HL-60/S4 treated with phorbol 12-myristate 13-acetate at 8.2 ng/mL for 4 days and 3 days (cell line): ENCODE measurements around the gene ADAMTS9.

Experiments used
- in situ Hi-C: fragments of 300-500 bp; cut with MboI; formaldehyde crosslinking; loops from 2 replicates; pipeline ENCODE4 v1.15.0; 2022; ENCODE audit warnings: low sequenced_read_pairs

The ADAMTS9 gene

DNA sequence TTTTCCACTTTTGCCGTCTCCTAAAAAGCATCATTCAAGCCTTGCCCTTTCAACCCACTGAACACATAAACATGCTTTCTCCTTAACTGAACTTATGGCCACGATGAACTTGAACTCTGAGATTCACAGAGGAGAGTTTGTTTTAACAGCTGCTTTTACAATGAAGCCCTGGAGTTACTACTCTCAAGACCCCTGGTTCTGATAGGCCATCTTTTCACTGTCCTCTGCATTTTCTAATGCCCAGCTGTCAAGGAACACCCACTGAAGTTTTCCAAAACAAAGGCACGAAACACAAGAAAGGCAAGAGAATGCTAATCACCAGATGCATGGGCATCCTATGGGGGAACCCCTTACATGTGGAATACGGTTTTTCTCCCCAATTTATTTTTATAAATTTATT is 100.8 kb downstream of the ADAMTS9 start:
- in situ Hi-C loops = no loop called here

DNA sequence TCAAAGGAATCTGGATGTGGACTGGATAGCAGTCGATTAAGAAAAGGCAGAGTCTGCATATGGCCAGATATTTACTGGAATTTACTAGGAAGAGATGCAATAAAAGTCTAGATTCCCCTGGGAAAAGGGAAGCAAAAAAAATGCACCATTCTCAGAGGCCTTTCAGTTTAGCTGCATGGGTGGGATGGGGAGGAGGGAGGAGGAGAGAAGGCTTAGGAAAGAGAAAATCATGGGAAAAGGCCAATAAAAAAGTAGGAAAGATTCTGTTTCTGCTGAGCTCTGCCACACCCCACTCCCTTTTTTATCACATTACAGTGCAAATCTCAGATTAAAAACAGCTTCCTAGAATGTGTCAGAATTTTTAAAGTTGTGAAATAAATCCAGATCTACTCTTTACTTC is 103.6 kb downstream of the ADAMTS9 start:
- in situ Hi-C loops = no loop called here

DNA sequence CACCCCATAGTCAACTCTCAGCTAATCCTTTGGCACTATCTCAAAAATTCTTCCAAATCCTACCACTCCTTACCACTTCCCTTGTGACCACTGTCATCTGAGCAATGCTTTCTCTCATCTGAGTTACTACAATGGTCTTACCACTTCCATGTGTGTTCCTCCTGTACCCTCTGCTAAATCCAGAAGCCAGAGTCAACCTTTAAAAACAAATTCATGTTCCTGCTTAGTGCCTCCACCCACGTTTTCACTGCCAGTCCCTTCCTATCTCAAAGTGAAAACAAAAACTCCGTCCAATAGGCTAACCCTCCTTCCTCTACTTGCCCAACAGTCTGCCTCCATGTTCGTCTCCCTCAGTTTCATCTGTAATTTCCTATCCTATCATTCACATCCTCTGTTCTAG is 109.0 kb downstream of the ADAMTS9 start:
- in situ Hi-C loops = no loop called here

DNA sequence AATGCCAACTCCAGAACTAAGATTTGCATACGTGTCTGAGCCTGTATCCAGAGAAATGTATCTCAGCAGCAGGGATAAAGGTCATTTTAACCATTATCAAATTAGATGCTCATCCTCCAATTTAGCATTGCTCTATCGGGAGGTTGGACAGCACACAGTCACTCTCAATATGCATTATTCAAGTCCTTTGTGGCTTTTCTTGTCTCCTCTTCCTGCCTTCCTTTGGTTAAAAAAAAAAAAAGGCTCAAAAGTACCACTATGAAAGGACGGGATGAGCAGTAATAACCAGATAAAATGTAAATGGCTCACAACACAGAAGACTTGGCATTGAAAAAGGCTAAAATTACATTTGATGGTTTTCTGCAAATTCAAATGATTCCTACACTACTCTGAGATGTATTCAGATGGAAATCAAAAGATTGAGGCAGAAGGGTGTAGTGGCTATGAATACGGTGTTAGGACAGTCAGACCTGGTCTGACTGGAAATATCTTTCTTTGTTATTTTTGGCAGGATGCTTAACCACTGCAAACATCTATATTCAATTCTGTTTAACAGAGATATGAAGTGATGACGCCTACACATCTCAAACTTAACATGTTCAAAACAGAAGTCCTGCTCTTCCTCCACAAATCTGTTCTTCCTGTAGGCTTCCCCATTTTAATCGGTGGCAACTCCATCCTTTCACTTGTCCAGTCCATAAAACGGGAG is 109.6 kb downstream of the ADAMTS9 start:
- in situ Hi-C loops = no loop called here

DNA sequence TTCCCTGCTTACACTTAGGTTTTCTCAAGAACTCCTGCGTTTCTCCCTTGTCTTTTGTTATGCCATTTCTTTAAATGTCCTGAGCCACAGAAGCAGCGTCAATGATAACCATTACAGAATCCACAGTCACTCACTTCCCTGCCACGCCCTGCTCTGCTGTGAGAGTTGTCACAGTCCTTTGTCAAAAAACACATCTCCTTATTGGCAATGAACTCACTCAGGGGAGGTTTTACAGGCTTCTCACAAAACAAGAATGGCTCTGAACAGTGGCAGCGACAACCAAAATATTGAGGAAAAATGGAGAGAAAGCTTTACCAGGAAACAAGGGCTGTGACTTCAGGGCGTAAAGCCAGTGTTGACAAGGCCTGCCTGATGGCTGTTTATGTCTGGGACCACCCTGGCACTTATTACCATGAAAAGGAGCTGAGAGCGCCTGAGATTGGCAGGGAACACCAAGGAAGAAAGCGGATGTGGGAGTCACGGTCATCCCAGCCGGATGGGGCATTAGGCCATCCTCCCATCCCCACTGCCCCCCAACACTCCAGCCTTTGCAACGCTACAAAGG is 111.5 kb downstream of the ADAMTS9 start:
- in situ Hi-C loops = no loop called here

DNA sequence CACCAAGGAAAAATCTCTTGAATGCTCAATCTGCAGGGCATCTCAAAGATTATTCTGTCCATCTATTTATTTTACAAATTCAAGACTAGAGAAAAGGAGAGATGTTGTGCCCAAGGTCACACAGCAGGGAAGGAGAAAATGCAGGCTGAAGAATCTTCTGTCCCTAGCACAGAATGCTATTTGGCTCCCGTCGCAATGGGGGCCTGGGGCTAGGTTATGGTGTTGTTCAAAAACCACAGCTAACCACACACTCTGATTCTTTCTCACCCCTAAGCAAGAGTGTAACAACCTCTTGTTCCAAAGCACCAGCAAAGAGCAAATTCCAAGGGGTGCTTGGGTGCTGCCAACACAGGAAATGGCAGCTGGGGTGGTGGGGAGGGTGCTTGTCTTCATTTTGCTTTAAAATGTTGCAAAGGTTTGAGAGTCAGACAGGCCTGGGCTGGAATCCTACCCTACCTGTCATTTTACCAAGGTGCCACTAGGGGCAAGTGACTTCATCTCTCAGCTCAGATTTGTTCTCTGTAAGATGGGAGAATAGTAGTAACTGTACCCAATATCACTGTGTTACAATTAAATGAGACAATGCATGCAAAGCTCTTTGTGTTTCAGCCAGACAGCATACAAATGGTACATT is 112.5 kb downstream of the ADAMTS9 start:
- in situ Hi-C loops = no loop called here

DNA sequence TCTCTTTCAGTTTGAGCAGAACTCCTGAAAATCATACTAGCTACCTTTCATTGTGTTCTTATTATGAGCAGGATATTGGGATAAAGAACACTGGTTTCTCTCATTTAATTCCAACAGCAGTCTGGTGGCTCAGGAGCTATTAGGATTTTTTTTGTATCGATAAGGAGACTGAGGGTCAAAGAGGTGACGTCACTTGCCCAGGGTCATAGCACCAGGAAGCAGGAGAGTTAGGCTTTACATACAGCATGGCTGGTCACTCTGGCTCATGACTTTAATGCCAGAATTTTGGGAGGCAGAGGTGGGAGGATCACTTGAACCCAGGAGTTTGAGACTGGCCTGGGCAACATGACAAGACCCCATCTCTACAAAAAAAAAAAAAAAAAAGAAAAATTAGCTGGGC is 113.6 kb downstream of the ADAMTS9 start:
- in situ Hi-C loops = no loop called here

DNA sequence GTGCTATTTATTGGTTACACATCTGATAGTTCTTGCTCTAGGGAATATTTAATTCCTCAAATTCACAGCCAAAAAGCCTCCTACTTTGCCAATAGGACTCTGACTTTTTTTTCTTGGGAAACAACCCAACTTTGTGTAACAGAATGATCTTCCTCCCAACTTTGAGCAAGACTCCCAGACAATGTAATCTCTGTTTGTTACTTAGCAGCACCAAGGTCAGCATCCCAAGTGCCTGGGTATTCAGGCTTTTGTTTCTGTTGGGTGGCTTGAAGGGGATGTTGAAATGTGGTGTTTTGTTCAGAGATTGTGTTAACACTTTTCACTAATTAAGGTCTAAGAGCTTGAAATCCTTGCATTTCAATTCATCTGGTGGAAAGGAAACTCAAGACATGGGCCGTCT is 115.8 kb downstream of the ADAMTS9 start:
- in situ Hi-C loops = no loop called here

DNA sequence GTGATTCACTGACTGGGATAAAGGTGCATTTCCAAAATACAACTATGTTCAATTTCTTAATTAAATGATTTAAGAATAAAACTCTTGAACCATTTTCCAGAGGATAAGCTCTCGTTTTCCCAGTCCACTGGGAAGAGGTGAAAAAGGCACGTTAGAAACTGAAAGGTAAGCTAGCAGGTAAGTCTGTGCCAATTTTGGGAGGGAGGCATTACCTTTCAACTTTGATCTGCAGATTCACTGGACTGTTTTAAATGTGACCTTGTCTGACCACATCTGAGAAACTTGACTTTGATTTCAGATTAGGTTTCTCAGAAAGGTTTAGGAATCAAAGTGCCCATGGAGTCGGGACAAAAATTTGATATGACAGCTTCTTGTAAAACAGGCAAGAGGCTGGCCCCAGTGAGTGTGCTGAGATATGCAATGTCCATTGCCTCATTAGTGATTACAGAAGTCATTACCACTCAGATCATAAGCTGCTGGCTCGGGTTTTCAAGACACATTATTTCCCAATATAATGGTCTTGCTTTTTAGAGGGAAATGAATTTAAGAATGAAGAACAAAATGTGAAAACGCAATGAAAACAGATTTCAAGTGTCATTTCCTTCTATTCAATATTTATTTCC is 118.8 kb downstream of the ADAMTS9 start:
- in situ Hi-C loops = no loop called here

DNA sequence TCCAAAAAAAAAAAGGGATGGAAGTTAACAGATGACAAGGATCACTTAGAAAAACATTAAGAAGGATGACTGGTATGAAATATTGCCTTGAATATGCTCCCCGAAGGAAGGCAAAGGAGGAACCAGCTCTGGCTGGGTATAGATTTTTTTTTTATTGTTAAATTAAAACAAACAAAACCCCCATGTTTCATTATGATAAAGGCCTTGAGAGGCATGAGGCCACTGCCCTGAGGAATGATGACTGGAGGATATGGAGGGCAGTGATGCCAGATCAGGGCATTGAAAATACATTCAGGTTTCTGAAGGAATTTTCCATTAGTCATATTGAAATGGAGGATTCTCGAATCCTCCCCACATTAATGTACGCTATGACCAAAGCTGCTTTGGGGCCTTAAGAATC is 120.9 kb downstream of the ADAMTS9 start:
- in situ Hi-C loops = no loop called here

DNA sequence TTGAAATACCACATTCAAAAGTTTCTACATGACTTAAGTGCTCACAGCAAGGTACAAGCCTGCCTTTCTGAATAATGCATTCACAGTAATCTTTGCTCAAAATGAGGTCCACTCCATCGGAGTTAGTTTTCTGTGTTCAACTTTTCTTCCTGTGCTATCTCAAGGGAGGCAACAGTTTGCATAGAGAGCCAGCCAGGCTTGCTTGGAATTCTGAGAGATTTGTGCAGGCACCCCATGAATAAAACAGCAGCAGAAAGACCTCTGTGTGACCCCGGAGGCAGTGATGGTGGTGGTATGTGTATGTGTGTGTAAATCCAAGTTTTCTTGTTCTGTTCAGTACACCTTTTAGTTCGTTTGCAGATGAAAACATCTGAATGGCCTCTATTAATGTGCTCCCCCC is 124.0 kb downstream of the ADAMTS9 start:
- in situ Hi-C loops = no loop called here

DNA sequence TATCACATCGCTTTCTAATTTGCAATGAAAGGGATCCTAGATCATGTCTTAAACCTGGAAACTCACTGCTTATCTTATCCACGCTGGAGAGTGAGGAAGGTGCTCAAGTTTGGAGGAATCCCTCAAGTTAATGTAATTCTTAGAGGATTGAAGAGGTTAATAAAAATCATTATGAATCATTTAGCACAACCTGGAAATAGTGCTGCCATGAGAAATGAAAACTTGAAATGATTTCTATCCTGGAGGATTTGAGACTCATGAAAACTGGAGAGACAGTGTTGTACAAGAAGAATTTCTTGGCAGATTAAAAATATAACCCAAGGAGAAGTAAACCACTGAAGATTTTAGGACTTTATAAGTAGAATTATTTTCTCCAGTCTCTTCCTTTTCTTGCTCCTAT is 125.9 kb downstream of the ADAMTS9 start:
- in situ Hi-C loops = no loop called here

DNA sequence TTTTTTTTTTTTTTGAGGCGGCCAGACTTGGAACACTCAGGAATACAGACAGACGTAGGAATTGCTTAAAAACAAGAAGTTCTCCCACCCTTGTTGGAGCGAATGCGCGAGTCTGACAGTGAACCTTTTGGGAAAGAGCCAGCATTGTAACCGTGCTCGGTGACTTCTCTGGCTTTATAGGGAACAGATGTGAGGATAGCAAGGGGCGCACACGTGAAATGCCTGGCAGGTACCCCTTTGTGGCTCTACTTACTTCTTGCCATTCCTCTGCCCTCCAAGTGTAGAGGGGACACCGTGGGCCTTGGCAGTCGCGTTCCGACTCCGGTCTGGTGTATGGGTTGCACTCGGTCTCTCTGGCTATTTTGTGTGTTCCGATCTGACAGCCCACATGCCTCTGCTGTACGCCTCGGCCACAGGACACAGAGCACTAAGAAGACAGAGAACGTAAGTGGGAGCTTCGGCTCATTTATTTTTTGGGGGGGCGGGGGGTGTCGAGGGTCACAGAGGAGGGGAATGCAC is 126.4 kb downstream of the ADAMTS9 start:
- in situ Hi-C loops = no loop called here

DNA sequence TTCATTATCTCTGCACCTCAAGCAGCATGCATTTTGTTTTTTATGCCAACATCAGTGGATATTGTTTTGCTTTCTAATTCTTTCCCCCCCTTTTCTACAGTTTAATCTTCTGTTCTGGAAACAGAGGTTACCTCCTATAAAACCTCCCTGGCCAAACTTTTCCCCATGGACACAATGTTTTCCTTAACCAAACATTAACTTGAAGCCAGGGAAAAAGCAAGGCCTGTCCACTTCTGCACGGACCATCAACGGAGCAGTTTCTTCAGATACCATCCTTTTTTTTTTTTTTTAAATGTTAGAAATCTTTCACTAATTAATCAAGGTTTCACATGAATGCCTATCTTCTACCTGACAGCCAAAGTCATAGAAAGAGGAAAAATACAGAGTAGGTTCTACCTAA is 127.0 kb downstream of the ADAMTS9 start:
- in situ Hi-C loops = no loop called here

DNA sequence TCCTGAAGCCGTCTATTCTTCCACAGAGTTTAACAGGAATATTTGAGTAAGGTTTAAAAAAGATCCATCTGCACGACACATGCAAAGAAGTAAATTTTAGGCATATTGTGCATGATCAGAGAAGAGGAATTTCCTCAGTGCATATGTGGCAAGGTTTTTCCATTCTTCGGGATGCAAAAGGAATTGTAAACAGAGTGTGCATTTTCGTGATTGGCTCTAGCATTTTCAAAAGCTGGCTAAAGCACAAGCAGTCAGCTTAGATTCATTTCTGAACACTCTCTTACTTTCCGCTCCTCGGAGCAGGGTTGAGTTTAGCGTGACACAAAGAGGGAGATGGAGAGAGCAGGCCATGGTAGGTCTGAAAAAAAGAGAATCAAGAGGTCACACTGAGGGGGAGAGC is 128.2 kb downstream of the ADAMTS9 start:
- in situ Hi-C loops = no loop called here

DNA sequence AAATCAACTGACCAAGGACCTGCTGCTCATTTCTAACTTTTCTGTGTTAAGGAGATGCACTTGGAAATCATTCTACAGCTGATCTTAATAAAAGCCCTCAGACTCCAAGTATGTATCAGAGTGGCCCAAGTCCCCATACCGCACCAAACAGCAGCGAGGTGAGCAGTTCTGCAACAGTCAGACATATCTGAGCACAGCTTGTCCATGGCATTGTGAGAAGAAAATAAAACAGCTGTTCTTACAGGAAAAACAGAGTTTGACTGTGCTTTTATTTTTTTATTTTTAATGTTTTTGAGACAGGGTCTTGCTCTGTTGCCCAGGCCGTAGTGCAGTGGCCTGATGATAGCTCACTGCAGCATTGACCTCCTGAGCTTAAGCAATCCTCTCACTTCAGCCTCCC is 131.8 kb downstream of the ADAMTS9 start:
- in situ Hi-C loops = no loop called here

DNA sequence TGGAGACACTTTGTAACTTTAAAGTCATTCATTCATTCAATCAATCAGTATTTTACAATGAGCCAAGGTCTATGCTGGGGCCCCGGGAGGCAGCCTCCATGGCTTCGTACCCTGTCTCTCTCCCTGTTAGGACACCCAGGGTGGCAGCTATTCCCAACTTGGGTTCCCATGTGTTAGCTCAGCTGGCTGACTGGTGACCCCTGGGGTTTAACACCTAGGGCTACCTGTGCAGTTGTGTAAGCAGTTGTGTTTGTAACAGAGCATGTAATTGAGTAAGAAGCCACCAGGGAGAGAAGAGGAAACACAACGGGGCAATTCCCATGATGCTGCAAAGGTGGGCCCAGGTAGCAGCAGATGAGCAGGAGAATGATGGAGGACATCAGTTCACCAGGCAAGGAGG is 132.4 kb downstream of the ADAMTS9 start:
- in situ Hi-C loops = no loop called here

DNA sequence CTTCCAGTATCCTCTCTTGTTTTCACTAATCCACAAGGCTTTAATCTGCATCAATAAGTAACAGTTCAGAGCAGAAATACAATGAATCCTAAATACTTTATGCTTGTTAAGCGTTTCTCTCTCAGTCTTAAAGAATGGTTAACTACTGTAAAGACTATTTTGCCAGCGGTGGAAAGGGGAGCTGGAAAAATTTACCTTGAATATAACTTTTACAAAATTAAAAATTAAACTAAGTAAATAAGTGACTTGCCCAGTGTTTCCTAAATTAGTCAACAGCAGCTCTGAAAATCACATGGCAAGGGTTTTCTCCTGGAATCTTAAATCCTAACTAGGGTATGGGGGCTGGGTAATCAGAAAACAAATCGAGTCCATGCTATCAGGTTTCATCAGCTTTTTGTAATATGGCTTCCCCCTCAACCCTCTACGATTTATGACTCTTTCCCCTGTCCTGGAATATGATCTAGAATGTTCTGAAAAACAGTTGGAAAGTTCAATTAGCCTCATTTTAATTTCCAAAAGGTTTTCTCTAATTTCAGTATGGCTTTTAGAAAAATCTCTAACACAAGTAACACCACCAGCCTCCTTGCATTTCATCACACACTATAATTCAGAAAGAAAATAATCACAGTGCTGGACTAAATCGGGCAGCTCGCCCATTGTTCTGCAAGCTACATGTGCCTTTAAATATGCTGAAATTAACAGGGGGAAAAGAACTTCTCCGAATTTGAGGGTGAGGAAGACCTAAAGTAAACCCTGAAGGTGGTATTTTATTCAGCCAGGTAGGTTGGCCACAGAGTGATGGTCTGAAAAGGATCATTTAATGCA is 133.5 kb downstream of the ADAMTS9 start:
- in situ Hi-C loops = no loop called here

DNA sequence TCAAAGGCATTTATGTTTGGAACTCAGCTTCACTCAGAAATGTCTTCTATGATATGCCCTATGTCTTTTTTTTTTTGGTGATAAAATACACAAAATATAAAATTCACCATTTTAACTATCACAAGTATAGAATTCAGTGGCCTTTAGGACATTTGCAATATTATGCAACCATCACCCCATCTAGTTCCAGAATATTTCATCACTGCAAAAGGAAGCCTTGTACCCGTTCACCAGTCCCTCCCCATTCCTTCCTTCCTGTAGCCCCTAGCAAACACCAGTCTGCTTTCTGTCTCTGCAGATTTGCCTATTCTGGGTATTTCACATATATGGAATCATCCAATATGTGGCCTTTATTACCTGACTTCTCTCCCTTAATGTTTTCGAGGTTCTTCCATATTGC is 134.8 kb downstream of the ADAMTS9 start:
- in situ Hi-C loops = no loop called here

DNA sequence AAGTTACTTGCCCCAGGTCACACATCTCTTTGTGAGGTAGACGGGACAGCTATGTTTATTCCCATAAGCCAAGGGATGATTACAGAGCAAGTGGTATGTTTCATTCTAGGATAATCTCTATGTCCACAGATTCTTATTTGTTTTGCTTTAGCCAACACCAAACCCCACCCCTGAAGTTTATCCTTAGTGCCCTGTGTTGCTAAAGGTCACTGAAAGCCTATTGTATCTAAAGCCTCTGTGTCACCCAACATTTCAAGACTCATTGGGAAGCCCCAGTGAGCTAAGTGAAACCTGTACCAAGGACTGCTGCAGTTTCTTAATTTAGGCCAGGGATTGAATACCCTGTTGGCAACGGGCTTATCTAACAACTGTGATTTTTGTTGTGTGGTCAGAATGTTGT is 135.6 kb downstream of the ADAMTS9 start:
- in situ Hi-C loops = no loop called here

DNA sequence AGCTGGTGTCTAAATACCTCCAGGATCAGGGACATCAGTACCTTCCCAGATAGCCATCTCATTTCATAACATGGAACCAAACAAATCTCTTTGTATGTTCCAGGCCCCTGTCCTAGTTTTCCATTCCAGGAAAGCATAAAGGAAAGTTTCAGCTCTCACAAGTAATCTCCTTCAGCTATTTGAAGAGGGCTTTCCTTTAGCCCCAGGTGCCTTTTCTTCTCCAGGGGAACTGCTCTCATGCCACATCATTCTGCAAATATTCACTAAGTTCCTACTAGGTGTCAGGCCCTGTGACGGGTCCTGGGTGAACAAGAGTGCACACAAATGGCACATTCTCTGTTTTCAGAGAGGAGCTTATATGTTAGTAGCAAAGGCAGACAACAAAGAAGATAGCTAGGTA is 136.1 kb downstream of the ADAMTS9 start:
- in situ Hi-C loops = no loop called here
